Activated T-helper 1 cell treated with anti-CD3 and anti-CD28 coated beads, Interleukin-12 subunit alpha, Interleukin-12 subunit beta, Interleukin-2, Interleukin-4 antibody, amounts not matched to agents 30 ng/mL and 10 ng/mL and 1 ng/mL, durations not matched to agents 14 hours and 24 hours and 36 hours (primary cell): ENCODE results near the gene MARK4. TPM values are rescaled to one million over a fixed set of nuclear protein-coding genes. Genes with fewer than 3 reads are reported as not detected.
"Not testable (repeated sequence)": the region's sequence is repeated elsewhere in the genome, so short reads cannot be mapped to it uniquely, and the experiment has no call there.

Source experiments
- DNase-seq: peaks from one replicate; pipeline ENCODE4 v3.0.0; 2021; ENCODE audit warnings: low spot score
- H3K27ac Mint-ChIP-seq: one replicate; pipeline ENCODE4 v1.8.0; 2021; ENCODE audit warnings: mild to moderate bottlenecking, mixed read lengths
- H3K27me3 Mint-ChIP-seq: one replicate; pipeline ENCODE4 v1.8.0; 2022; ENCODE audit warnings: mild to moderate bottlenecking, moderate library complexity, mixed read lengths; ENCODE audit not compliant: insufficient read depth
- H3K36me3 Mint-ChIP-seq: one replicate; pipeline ENCODE4 v1.8.0; 2021; ENCODE audit warnings: low read depth, mixed read lengths
- H3K4me1 Mint-ChIP-seq: one replicate; pipeline ENCODE4 v1.8.0; 2021; ENCODE audit warnings: low read depth, mixed read lengths
- H3K4me3 Mint-ChIP-seq: one replicate; pipeline ENCODE4 v1.8.0; 2021; ENCODE audit warnings: mild to moderate bottlenecking, moderate library complexity, mixed read lengths
- H3K9me3 Mint-ChIP-seq: one replicate; pipeline ENCODE4 v1.8.0; 2021; ENCODE audit warnings: mixed read lengths
- intact Hi-C: fragments of 100-400 bp; cut with micrococcal nuclease; formaldehyde crosslinking; loops from one replicate; pipeline ENCODE4 v1.15.1; 2024
- total RNA-seq: library from RNA; stranded (reverse); gene quantifications from 2 replicates; pipeline ENCODE4 v1.2.3, GENCODE V29; 2022

Gene MARK4
- total RNA-seq, 1 donor from 2014 or later: 27.2 TPM

- Mint-ChIP-seq H3K4me1 (no peaks in the 10 kb centered on the region), H3K36me3 (peaks cover 3% of the 10 kb centered on the region), H3K27ac (no peak overlapping the region), H3K4me3 (no peak overlapping the region), H3K9me3 (no peaks in the 10 kb centered on the region), H3K27me3 (no peaks in the 10 kb centered on the region)
- no peak for DNase-seq
- intact Hi-C loops: no loop called here
Measured at GRCh38 chr19:45267296-45267695, 16.2 kb downstream of the MARK4 start.

GRCh38 chr19:45269939-45270338, 18.9 kb downstream of the MARK4 start:
- H3K4me3 Mint-ChIP-seq, H3K27ac Mint-ChIP-seq, H3K4me1 Mint-ChIP-seq, intact Hi-C loops, H3K36me3 Mint-ChIP-seq, H3K27me3 Mint-ChIP-seq, DNase-seq, H3K9me3 Mint-ChIP-seq: not testable (repeated sequence)

- H3K36me3 Mint-ChIP-seq: peaks cover 10% of the 10 kb centered on the region
- H3K4me1 Mint-ChIP-seq: no peaks in the 10 kb centered on the region
- no peaks in the 10 kb centered on the region for H3K27me3 Mint-ChIP-seq
- H3K9me3 Mint-ChIP-seq: no peaks in the 10 kb centered on the region
- no peak for DNase-seq
- H3K27ac Mint-ChIP-seq: no peak overlapping the region
- intact Hi-C loops: no loop called here
- H3K4me3 Mint-ChIP-seq: no peak overlapping the region
Measured at GRCh38 chr19:45271098-45271734, 20.1 kb downstream of the MARK4 start.

DNA sequence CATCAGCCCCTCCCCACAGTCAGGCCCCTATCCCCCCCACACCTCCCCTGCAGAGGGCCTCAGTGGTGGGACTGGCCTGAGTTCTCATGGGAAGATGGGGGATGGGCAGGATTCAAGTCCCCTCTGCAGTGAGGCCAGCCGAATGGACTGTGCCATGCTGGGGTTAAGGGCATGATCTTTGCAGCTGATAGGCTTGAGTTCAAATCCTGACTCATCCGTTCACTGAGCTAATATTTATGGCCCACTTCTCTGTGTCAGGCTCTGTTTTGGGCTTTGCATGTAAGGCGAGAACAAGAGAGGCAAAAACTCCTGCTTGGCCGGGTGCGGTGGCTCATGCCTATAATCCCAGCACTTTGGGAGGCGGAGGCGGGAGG, 20.7 kb downstream of the MARK4 start:
- Mint-ChIP-seq H3K27me3 (no peaks in the 10 kb centered on the region), H3K4me1 (no peaks in the 10 kb centered on the region), H3K27ac (no peak overlapping the region), H3K36me3 (peaks cover 10% of the 10 kb centered on the region), H3K4me3 (no peak overlapping the region), H3K9me3 (no peaks in the 10 kb centered on the region)
- DNase-seq: no peak
- intact Hi-C loops: no loop called here

- no peaks in the 10 kb centered on the region for H3K9me3 Mint-ChIP-seq
- intact Hi-C loops: no loop called here
- no peak overlapping the region for H3K4me3 Mint-ChIP-seq
- no peak for DNase-seq
- no peaks in the 10 kb centered on the region for H3K4me1 Mint-ChIP-seq
- peaks cover 10% of the 10 kb centered on the region for H3K36me3 Mint-ChIP-seq
- no peaks in the 10 kb centered on the region for H3K27me3 Mint-ChIP-seq
- no peak overlapping the region for H3K27ac Mint-ChIP-seq
Measured at GRCh38 chr19:45273521-45273855, 22.4 kb downstream of the MARK4 start.

DNA sequence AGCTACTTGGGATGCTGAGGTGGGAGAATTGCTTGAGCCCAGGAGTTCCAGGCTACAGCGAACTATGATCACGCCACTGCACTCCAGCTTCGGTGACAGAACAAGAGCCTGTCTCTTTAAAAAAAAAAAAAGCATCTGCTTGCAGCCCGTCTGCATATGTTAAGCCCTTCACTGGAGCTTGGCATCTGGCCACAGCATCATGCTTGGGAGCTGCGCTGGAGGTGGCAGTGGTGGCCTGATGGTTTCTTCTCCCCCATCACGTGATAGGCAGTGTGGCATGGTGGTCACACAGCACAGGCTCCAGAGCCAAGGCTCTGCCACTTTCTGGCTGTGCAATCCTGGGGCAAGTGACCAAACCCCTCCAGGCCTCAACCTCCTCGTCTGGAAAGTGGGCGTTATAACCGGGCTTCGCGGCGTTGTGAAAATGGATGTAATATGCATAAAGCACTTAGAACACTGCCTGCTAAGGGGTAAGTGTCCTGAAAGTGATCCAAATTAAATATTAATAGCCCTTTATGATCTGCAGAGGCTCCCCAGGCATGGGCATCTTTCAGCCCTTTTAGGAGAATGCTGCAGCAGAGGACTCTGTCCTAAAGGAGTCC, 24.4 kb downstream of the MARK4 start:
- Mint-ChIP-seq H3K9me3 (no peaks in the 10 kb centered on the region), H3K4me3 (no peak overlapping the region), H3K36me3 (peaks cover 10% of the 10 kb centered on the region), H3K27ac (no peak overlapping the region), H3K4me1 (no peaks in the 10 kb centered on the region), H3K27me3 (no peaks in the 10 kb centered on the region)
- intact Hi-C loops: no loop called here
- no peak for DNase-seq

DNA sequence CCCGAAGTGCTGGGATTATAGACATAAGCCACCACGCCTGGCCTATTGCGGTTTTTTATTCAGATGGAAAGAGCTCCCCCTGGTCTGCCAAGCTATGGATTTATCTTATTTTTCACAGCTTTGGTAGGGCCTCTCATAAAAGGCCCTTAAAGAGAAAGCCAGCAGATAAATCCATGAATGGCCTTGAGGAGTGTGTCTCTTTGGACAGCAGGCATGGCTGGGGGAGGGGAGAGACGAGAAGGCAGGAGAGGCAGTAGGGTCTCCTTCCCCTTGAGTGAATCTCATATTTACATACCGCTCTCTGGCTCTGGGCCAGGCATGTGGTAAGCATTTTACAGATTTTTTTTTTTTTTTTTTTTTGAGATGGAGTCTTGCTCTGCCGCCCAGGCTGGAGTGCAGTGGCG, 25.2 kb downstream of the MARK4 start:
- Mint-ChIP-seq H3K27me3 (no peaks in the 10 kb centered on the region), H3K4me1 (no peaks in the 10 kb centered on the region), H3K36me3 (peaks cover 10% of the 10 kb centered on the region), H3K27ac (no peak overlapping the region), H3K9me3 (no peaks in the 10 kb centered on the region), H3K4me3 (no peak overlapping the region)
- DNase-seq: no peak
- intact Hi-C loops: no loop called here

GRCh38 chr19:45278087-45278486, 27.0 kb downstream of the MARK4 start:
- Mint-ChIP-seq H3K9me3 (no peaks in the 10 kb centered on the region), H3K4me1 (no peaks in the 10 kb centered on the region), H3K27ac (no peak overlapping the region), H3K36me3 (peaks cover 6% of the 10 kb centered on the region), H3K4me3 (no peak overlapping the region), H3K27me3 (no peaks in the 10 kb centered on the region)
- DNase-seq: no peak
- intact Hi-C loops: no loop called here

GRCh38 chr19:45279587-45280192, 28.6 kb downstream of the MARK4 start:
- no peak for DNase-seq
- H3K27me3 Mint-ChIP-seq: no peaks in the 10 kb centered on the region

DNA sequence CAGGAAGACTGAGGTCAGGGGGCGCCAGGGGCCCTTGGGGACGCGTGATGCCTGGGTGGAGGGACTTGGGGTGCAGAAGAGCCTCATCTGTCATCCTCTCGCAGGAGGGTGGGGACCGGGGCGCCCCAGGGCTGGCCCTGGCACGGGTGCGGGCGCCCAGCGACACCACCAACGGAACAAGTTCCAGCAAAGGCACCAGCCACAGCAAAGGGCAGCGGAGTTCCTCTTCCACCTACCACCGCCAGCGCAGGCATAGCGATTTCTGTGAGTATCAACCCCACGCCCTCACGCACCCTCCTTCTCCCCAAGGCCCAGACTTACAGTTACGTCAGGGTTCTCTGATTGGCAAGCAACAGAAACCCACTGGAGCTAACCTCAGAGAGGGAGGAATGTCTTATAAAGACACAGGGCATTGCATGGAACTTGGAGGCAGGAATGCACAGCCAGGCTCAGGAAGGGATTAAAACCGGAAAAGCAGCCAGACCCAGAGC, 29.4 kb downstream of the MARK4 start:
- H3K27me3 Mint-ChIP-seq: no peaks in the 10 kb centered on the region
- no peak for DNase-seq
- no peak overlapping the region for H3K27ac Mint-ChIP-seq
- H3K4me3 Mint-ChIP-seq: no peak overlapping the region
- intact Hi-C loops: no loop called here
- peaks cover 9% of the 10 kb centered on the region for H3K36me3 Mint-ChIP-seq
- H3K4me1 Mint-ChIP-seq: no peaks in the 10 kb centered on the region
- peaks cover 7% of the 10 kb centered on the region for H3K9me3 Mint-ChIP-seq

More at GRCh38 chr19:45279587-45280192, 28.6 kb downstream of the MARK4 start:
- H3K4me3 Mint-ChIP-seq: no peak overlapping the region
- no peaks in the 10 kb centered on the region for H3K4me1 Mint-ChIP-seq
- H3K36me3 Mint-ChIP-seq: peaks cover 9% of the 10 kb centered on the region
- no peak overlapping the region for H3K27ac Mint-ChIP-seq
- intact Hi-C loops: no loop called here
- peaks cover 7% of the 10 kb centered on the region for H3K9me3 Mint-ChIP-seq

GRCh38 chr19:45283443-45284033, 32.5 kb downstream of the MARK4 start:
- DNase-seq: no peak
- H3K27me3 Mint-ChIP-seq: no peaks in the 10 kb centered on the region
- no peaks in the 10 kb centered on the region for H3K4me1 Mint-ChIP-seq
- intact Hi-C loops: no loop called here
- peaks cover 14% of the 10 kb centered on the region for H3K36me3 Mint-ChIP-seq
- no peak overlapping the region for H3K4me3 Mint-ChIP-seq
- peaks cover 7% of the 10 kb centered on the region for H3K9me3 Mint-ChIP-seq
- H3K27ac Mint-ChIP-seq: no peak overlapping the region

DNA sequence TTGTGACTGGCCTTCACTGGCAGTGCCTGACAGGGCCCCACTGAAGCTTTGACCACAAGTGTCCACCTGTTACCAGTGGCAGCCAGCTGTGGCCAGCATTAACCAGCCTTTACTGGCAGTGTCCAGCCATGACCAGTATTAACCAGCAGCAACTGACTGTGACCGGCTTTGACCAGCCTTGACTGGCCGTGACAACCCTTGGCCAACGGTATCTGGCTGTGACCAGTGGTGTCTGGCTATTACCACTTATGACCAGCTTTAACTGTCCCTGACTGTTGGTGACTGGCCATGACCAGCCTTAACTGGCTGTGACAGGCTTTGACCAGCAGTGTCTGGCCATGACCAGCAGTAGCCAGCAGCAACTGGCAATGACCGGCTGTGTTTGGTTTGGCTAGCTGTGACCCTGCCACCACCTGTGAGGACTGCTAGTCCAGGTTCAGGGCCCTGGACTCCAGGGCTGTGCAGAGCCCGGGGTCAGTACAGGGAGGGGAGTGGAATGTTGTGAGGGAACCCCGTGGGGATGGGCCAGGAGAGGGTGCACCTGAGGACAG, 39.4 kb downstream of the MARK4 start:
- H3K36me3 Mint-ChIP-seq: peaks cover 14% of the 10 kb centered on the region
- no peak for DNase-seq
- no peak overlapping the region for H3K4me3 Mint-ChIP-seq
- H3K9me3 Mint-ChIP-seq: no peaks in the 10 kb centered on the region
- intact Hi-C loops: no loop called here
- peaks cover 8% of the 10 kb centered on the region for H3K4me1 Mint-ChIP-seq
- H3K27me3 Mint-ChIP-seq: no peaks in the 10 kb centered on the region
- H3K27ac Mint-ChIP-seq: no peak overlapping the region

GRCh38 chr19:45291834-45292233, 40.8 kb downstream of the MARK4 start:
- Mint-ChIP-seq H3K4me1 (peaks cover 8% of the 10 kb centered on the region), H3K4me3 (no peak overlapping the region), H3K27me3 (no peaks in the 10 kb centered on the region), H3K27ac (no peak overlapping the region), H3K9me3 (no peaks in the 10 kb centered on the region), H3K36me3 (peaks cover 11% of the 10 kb centered on the region)
- DNase-seq: no peak
- intact Hi-C loops: no loop called here
